HG03159 (cell line): Measurements from ENCODE around the gene MAD1L1.

ENCODE experiments used
- ATAC-seq: cut with Tn5 transposase; IDR thresholded peaks from one replicate; pipeline ENCODE4 v1.9.1; 2021; ENCODE audit warnings: mild to moderate bottlenecking, moderate library complexity; ENCODE audit not compliant: unreplicated experiment

MAD1L1 gene

GRCh38 chr7:1787681-1788235, 445.0 kb downstream of the MAD1L1 start:
- ATAC-seq, result no peak

DNA sequence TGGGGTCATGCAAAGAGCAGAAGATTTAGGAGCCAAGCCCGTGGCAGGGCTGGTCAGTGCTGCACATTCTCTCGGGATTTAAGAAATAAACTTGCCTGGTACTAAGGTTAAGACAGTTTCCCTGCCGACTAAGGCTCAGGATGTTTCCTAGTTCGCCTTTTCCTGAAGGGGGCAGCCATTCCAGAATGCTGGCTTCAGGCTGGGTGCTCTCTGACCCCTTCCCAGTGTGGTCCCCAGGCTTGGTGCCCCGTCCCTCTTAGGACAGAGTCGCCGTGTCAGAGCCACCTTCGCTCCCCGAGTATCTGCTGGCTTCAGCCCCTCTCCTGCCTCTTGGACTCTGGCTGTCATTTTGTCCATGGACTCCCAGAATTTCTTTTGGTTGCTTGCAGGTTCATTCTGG, 445.5 kb downstream of the MAD1L1 start:
- ATAC-seq, result no peak

GRCh38 chr7:1785839-1786238, 446.9 kb downstream of the MAD1L1 start:
- no peak for ATAC-seq

- ATAC-seq, result no peak
Observed at GRCh38 chr7:1781369-1781768, 451.4 kb downstream of the MAD1L1 start.

DNA sequence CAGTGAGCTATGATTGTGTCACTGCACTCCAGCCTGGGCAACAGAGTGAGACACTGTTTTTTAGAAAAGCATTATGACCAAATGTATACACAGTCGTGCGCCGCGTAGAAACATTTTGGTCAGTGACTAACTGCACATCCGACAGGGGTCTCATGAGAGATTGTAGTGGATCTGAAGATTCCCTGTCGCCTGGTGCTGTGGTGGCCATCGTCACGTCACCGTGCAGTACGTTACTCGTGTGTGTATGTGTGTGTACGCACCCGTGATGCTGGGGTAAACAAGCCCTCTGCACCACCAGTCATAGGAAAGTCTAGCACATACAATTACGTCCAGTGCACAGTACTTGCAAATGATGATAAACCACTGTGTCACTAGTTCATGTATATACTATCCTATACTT, 453.3 kb downstream of the MAD1L1 start:
- no peak for ATAC-seq

DNA sequence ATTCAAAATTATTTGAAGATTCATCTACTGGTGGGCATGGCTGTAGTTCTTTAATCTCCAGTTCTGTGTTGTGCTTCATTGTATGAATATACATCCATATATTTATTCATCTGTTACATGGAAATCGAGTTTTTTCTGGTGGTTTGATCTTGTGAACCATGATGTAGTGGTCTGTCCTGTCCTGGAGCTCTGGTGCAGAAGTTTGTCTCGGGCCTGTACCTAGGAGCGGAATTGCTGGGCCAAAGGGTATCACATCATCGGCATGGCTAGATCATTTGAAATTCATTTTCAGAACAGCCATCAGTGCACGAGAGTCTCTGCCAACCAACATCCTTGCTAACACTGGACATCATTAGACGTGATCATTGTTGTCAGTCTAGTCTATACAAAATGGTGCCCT, 455.6 kb downstream of the MAD1L1 start:
- no peak for ATAC-seq

DNA sequence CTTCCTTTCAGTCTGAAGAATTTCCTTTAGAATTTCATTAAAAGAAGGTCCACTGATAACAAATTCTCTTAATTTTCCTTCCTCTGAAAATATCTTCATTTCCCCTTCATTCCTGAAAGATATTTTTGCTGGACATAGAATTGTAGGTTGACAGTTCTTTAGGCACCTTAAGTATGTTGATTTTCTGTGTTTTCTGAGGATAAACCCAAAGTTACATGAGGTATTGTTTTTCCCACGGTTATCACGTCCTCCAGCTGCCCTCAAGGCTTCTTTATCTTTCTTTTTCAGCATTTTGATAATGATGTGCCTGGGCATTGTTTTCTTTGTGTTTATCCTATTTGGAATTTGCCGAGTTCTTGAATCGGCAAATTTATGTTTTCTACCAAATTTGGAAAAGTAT, 457.4 kb downstream of the MAD1L1 start:
- no peak for ATAC-seq

GRCh38 chr7:1770331-1770730, 462.4 kb downstream of the MAD1L1 start:
- no peak for ATAC-seq

DNA sequence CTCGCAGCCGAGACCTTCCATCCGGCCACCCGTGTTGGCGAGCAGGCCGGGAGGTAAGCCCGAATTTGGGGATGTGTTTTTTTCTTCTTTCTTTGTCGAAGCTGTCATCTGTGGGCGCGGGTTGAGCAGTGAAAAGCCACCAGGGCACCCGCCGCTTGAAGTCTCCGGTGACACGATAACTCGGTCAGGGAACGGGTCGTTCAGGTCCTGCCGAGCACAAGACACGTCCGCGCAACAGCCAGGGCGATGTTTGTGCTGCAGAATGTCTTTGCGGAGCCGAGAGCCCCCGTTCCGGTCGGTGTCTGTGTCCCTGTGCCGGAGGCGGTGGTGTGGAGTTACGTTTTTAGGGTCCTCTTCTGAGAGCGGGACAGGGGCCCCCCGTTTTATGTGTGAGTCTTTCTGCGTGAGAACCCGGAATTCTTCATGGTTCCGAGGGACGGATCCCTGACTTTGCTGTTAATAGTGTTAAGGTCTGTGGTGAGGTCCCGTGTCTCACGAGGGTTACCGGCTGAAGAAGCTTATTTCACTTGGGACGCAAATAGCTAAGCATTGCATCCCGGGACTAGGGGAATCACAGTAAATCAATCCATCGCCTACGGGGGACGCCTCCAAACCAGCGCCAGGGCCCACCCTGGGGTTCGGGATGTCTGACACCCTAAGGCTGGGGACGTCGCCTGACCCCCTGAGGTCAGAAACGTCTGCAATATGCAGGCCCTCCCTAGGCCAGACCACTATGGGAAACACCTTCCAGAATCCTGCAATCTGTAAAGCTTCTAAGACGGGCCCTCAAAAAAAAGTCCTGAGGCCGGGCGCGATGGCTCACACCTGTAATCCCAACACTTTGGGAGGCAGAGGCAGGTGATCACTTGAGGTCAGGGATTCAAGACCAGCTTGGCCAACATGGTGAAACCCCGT, 463.2 kb downstream of the MAD1L1 start:
- no peak for ATAC-seq

DNA sequence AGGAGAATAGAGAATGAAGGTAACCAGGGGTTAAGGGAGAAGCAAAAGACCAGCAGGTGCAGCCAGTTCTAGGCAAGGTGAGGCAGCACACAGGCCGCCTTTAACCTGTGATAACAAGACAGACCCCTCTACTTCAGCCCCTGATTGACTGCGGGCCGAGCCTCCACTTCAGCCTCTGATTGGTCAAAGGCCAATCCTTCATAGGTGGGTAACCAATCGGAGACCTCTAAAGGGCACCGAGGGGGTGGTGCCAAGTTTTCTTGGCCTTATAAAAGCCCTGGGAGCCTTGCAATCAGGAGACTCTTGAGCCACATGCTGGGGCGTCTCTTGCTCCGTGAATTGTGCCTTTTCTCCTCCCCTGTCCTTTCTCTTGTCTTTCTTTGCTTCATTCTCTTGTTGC, 463.9 kb downstream of the MAD1L1 start:
- ATAC-seq, result no peak

DNA sequence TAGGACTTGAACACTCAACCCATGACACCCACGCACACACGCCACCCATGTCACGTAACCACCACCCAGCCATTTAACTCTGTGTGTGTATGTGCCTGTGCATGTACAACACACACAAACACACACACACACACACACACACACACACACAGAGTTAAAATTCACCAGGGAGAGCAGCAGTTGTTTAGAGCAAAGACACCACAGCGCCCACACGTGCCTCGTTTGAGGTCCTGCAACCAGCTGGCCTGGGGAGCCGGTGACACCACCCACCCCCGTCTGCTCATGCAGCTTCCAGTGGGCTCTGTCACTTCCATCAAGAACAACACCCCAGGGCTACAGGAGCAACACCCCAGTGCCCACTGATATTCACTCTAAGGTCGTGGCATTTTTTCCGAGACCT, 465.2 kb downstream of the MAD1L1 start:
- ATAC-seq, result no peak
